ENCODE results near the gene LMTK3. TPM values are rescaled to one million over a fixed set of nuclear protein-coding genes. Genes with fewer than 3 reads are reported as not detected.

Gene LMTK3
- total RNA-seq, 1 donor from 2014 or later: 1.1 TPM

- TF ChIP-seq CTCF (IDR thresholded peaks at IDR 0.05; ENCODE audit: borderline replicate concordance): no peak
- no peaks in the 10 kb centered on the region for H3K36me3 ChIP-seq
- intact Hi-C loops (cut with micrococcal nuclease): no loop called here
- H3K4me1 ChIP-seq: no peaks in the 10 kb centered on the region
- no peak overlapping the region for H3K27ac ChIP-seq (replicated peaks)
- peaks cover 44% of the 10 kb centered on the region for H3K27me3 ChIP-seq (ENCODE audit: low read depth)
- no peak overlapping the region for H3K4me3 ChIP-seq
- H3K9me3 ChIP-seq (replicated peaks): peaks cover 8% of the 10 kb centered on the region
- DNase-seq: no peak
Observed at GRCh38 chr19:48533770-48534169, 22.1 kb upstream of the LMTK3 start.

GRCh38 chr19:48530770-48531169, 19.1 kb upstream of the LMTK3 start:
- intact Hi-C loops (cut with micrococcal nuclease): no loop called here
- H3K36me3 ChIP-seq: no peaks in the 10 kb centered on the region
- H3K9me3 ChIP-seq (replicated peaks): peaks cover 38% of the 10 kb centered on the region
- peaks cover 44% of the 10 kb centered on the region for H3K27me3 ChIP-seq (ENCODE audit: low read depth)
- no peak for DNase-seq
- no peak overlapping the region for H3K4me3 ChIP-seq
- no peaks in the 10 kb centered on the region for H3K4me1 ChIP-seq
- no peak for TF ChIP-seq CTCF (IDR thresholded peaks at IDR 0.05; ENCODE audit: borderline replicate concordance)
- H3K27ac ChIP-seq (replicated peaks): no peak overlapping the region

GRCh38 chr19:48530066-48530720, 18.6 kb upstream of the LMTK3 start:
- no peaks in the 10 kb centered on the region for H3K36me3 ChIP-seq
- no peaks in the 10 kb centered on the region for H3K4me1 ChIP-seq
- H3K27ac ChIP-seq (replicated peaks): no peak overlapping the region
- no peak for DNase-seq
- no peak for TF ChIP-seq CTCF (IDR thresholded peaks at IDR 0.05; ENCODE audit: borderline replicate concordance)
- no peak overlapping the region for H3K4me3 ChIP-seq
- intact Hi-C loops (cut with micrococcal nuclease): no loop called here
- peaks cover 41% of the 10 kb centered on the region for H3K27me3 ChIP-seq (ENCODE audit: low read depth)
- H3K9me3 ChIP-seq (replicated peaks): peaks cover 44% of the 10 kb centered on the region

GRCh38 chr19:48529156-48529555, 17.5 kb upstream of the LMTK3 start:
- H3K27ac ChIP-seq (replicated peaks): no peak overlapping the region
- H3K9me3 ChIP-seq (replicated peaks): peaks cover 54% of the 10 kb centered on the region
- intact Hi-C loops (cut with micrococcal nuclease): no loop called here
- DNase-seq: no peak
- no peak overlapping the region for H3K4me3 ChIP-seq
- peaks cover 46% of the 10 kb centered on the region for H3K27me3 ChIP-seq (ENCODE audit: low read depth)
- H3K4me1 ChIP-seq: no peaks in the 10 kb centered on the region
- TF ChIP-seq CTCF (IDR thresholded peaks at IDR 0.05; ENCODE audit: borderline replicate concordance): no peak
- H3K36me3 ChIP-seq: no peaks in the 10 kb centered on the region

- H3K9me3 ChIP-seq (replicated peaks): peaks cover 58% of the 10 kb centered on the region
- intact Hi-C loops (cut with micrococcal nuclease): no loop called here
- no peaks in the 10 kb centered on the region for H3K36me3 ChIP-seq
- H3K27ac ChIP-seq (replicated peaks): no peak overlapping the region
- no peak overlapping the region for H3K4me3 ChIP-seq
- no peak for TF ChIP-seq CTCF (IDR thresholded peaks at IDR 0.05; ENCODE audit: borderline replicate concordance)
- no peak for DNase-seq
- H3K27me3 ChIP-seq (ENCODE audit: low read depth): peaks cover 30% of the 10 kb centered on the region
- no peaks in the 10 kb centered on the region for H3K4me1 ChIP-seq
Observed at GRCh38 chr19:48524732-48525131, 13.1 kb upstream of the LMTK3 start.

All from left ventricle myocardium inferior (tissue), 1 donor.